ENCODE results near the gene PHACTR2.
"Not testable (repeated sequence)": the region's sequence is repeated elsewhere in the genome, so short reads cannot be mapped to it uniquely, and the experiment has no call there.

DNA sequence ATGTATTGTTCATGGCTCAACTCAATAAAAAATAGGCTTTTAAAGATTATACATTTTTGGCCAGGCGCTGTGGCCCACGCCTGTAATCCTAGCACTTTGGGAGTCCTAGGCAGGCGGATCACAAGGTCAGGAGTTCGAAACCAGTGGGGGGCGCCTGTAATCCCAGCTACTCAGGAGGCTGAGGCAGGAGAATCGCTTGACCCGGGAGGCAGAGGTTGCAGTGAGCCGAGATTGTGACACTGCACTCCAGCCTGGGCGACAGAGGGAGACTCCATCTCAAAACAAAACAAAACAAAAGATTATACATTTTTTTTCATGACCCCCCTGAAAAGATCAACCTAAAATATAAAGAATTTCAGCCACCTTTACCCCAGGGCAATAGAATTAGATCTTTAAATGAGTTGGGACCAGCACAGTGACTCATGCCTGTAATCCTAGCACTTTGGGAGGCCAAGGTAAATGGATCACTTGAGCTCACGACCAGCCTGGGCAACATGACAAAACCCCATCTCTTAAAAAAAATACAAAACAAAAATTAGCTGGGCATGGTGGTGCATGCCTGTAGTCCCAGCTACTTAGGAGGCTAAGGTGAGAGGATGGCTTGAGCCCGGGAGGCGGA is 60.4 kb downstream of the PHACTR2 start:
- not testable (repeated sequence) for TF ChIP-seq CTCF, POLR2A (IDR thresholded peaks at IDR 0.05)

All from testis (tissue), 2 donors.